Esophagus squamous epithelium (tissue), 4 donors: ENCODE results near the gene SS18L1.

Source experiments
- CTCF ChIP-seq, 6 experiments: fragments of 450-650 bp in 4 of 6; fragments of 200-600 bp in 2 of 6; sonication (generic) in 2 of 6; IDR thresholded peaks; one replicate each; pipeline ENCODE4 v1.5.1; 2016 to 2019; ENCODE audit warnings: antibody characterized with exemption in 6 of 6, mild to moderate bottlenecking in 4 of 6, moderate library complexity in 4 of 6
- POLR2A ChIP-seq, 4 donors: fragments of 450-650 bp; IDR thresholded peaks; one replicate each; pipeline ENCODE4 v1.6.1; 2017; ENCODE audit warnings: antibody characterized with exemption in 4 of 4, mild to moderate bottlenecking in 4 of 4, moderate library complexity in 3 of 4

DNA sequence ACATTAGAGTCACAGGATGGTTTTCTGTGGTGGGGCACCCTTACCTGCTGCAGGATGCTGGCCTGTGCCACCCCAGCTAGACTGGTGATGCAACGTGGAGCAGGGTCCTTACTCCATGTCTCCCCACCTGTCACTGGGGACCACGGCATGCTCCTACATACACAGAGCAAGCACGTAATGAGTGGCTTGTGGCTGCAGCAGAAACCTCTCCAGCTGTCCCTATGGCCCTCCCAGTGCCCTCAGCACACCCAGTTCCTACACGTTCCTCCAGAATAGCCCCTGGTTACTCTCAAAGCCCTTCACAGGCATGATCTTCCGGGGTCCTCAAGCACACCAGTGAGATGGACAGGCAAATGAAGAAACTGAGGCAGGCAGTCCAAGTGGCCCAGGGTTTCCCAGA, 24.5 kb upstream of the SS18L1 start:
- TF ChIP-seq POLR2A (IDR thresholded peaks at IDR 0.05) (no peak), CTCF (IDR thresholded peaks at IDR 0.05) (no peak)
